Peyer's patch (tissue), 4 donors: ENCODE measurements around the gene POLE3. TPM values are rescaled to one million over a fixed set of nuclear protein-coding genes. Genes with fewer than 3 reads are reported as not detected.

ENCODE experiments used
- DNase-seq, 3 donors: peaks; one replicate each; pipeline ENCODE4 v3.0.0-alpha.2; 2017 to 2019
- H3K27ac ChIP-seq, 4 donors: fragments of 200-600 bp; sonication (generic); one replicate each; pipeline ENCODE4 v1.5.1; 2016 to 2019
- H3K27me3 ChIP-seq, 2 donors: fragments of 200-600 bp; sonication (generic); one replicate each; pipeline ENCODE4 v1.5.1; 2019
- H3K36me3 ChIP-seq, 3 donors: fragments of 200-600 bp; sonication (generic); one replicate each; pipeline ENCODE4 v1.5.1; 2016 to 2019
- H3K4me1 ChIP-seq, 4 donors: fragments of 200-600 bp; sonication (generic); one replicate each; pipeline ENCODE4 v1.5.1; 2016 to 2019
- H3K4me3 ChIP-seq, 4 donors: fragments of 200-600 bp; sonication (generic); 1 replicate in 3 of 4; 2 replicates in 1 of 4; pipeline ENCODE4 v1.5.1; 2016 to 2019; ENCODE audit warnings: mild to moderate bottlenecking in 1 of 4
- H3K9me3 ChIP-seq, 4 donors: fragments of 200-600 bp; sonication (generic); one replicate each; pipeline ENCODE4 v1.5.1; 2016 to 2019; ENCODE audit warnings: mild to moderate bottlenecking in 1 of 4
- POLR2A ChIP-seq, 2 donors: fragments of 450-650 bp; IDR thresholded peaks; one replicate each; pipeline ENCODE4 v1.5.1; 2017; ENCODE audit warnings: antibody characterized with exemption in 2 of 2, mild to moderate bottlenecking in 2 of 2, moderate library complexity in 2 of 2
- total RNA-seq, 4 donors: library from RNA; depleted of rRNA; stranded (reverse); fragments of >200 nt; gene quantifications; one replicate each; pipeline ENCODE4 v1.1.0, GENCODE V29; 2016
- TF ChIP-seq, protein P1 (sequence below), 6 experiments: fragments of 450-650 bp in 4 of 6; fragments of 200-600 bp in 2 of 6; sonication (generic) in 1 of 6; IDR thresholded peaks; one replicate each; pipeline ENCODE4 v1.5.1; 2017 to 2019; ENCODE audit warnings: antibody characterized with exemption in 6 of 6, mild to moderate bottlenecking in 3 of 6, moderate library complexity in 1 of 6

The POLE3 gene
- total RNA-seq, 4 donors from 2014 or later: 13.8 to 56.9 (median 16.4) TPM

DNA sequence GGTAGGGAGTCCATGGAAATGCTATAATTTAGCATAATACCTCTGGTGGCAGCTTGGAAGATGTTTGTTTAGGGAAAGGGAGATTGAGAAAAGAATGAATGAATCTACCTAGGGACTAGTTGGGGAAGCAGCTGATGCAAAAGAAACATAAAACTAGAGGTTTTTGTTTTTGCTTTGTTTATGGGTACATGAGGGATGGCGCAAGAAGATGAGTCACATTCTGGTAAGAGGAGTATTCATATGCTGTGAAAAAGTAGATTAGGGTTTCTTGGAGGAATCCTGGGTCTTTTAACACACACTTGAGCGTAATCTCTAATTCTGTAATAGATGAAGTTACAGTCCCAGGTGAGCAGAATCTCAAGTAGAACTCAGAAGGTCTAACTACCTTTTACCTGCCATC, 17.2 kb upstream of the POLE3 start:
- Histone ChIP-seq H3K27me3 (no peaks in the 10 kb centered on the region), H3K36me3 (no peaks in the 10 kb centered on the region), H3K4me3 (no peak overlapping the region), H3K4me1 (no peaks in the 10 kb centered on the region), H3K27ac (no peak overlapping the region), H3K9me3 (no peaks in the 10 kb centered on the region)
- TF ChIP-seq, protein P1, sequence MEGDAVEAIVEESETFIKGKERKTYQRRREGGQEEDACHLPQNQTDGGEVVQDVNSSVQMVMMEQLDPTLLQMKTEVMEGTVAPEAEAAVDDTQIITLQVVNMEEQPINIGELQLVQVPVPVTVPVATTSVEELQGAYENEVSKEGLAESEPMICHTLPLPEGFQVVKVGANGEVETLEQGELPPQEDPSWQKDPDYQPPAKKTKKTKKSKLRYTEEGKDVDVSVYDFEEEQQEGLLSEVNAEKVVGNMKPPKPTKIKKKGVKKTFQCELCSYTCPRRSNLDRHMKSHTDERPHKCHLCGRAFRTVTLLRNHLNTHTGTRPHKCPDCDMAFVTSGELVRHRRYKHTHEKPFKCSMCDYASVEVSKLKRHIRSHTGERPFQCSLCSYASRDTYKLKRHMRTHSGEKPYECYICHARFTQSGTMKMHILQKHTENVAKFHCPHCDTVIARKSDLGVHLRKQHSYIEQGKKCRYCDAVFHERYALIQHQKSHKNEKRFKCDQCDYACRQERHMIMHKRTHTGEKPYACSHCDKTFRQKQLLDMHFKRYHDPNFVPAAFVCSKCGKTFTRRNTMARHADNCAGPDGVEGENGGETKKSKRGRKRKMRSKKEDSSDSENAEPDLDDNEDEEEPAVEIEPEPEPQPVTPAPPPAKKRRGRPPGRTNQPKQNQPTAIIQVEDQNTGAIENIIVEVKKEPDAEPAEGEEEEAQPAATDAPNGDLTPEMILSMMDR (IDR thresholded peaks at IDR 0.05): no peak
- TF ChIP-seq POLR2A (IDR thresholded peaks at IDR 0.05): no peak
- no peak for DNase-seq

DNA sequence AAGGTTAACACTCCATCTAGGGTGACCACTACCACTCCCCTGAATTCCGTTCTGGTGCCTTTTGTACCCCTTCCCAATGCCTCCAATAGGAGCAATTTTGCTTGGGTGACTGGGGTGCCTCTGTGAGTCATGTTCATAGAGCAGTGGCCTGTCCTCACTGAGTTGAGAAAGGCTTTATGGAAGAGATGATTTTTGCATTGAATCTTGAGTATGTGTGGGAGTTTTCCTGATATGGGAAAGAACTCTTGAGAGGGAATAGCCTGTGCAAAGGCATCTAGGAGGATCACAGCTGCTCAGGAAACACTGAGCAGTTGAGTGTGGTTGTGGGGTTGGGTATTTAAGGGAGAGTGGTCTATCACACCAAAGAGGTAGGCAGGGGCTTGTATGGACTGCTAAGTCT, 16.2 kb upstream of the POLE3 start:
- H3K27ac ChIP-seq: no peak overlapping the region
- H3K9me3 ChIP-seq: no peaks in the 10 kb centered on the region
- TF ChIP-seq POLR2A (IDR thresholded peaks at IDR 0.05): no peak
- TF ChIP-seq, protein P1 (IDR thresholded peaks at IDR 0.05): no peak

DNA sequence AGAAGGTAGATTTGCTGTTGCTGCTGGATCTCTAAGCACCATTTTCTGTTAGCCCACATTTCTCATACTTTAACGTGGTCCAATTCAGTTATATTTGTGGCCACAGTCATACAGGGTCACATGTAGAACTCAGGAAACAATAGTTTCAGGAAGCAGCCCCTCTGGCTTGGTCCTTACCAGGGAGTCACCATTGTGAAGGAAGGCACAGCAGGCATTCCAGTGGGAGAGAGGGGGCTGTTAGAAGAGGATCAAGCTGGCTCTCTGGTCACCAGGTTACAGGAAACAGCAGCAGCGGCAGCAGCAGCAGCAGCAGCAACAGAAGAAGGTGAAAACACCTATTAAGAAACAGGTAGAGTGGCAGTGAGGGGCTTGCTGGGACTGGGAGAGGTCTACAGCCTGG, 14.6 kb upstream of the POLE3 start:
- TF ChIP-seq POLR2A (IDR thresholded peaks at IDR 0.05): no peak
- TF ChIP-seq, protein P1 (IDR thresholded peaks at IDR 0.05): no peak
- no peaks in the 10 kb centered on the region for H3K36me3 ChIP-seq
- no peak for DNase-seq
- no peak overlapping the region for H3K4me3 ChIP-seq
- H3K27ac ChIP-seq: no peak overlapping the region
- no peaks in the 10 kb centered on the region for H3K4me1 ChIP-seq
- H3K27me3 ChIP-seq: no peaks in the 10 kb centered on the region
- H3K9me3 ChIP-seq: no peaks in the 10 kb centered on the region

More for the DNA sequence above, 16.2 kb upstream of the POLE3 start:
- no peak overlapping the region for H3K4me3 ChIP-seq
- no peaks in the 10 kb centered on the region for H3K27me3 ChIP-seq
- no peaks in the 10 kb centered on the region for H3K36me3 ChIP-seq
- H3K4me1 ChIP-seq: no peaks in the 10 kb centered on the region
- no peak for DNase-seq

DNA sequence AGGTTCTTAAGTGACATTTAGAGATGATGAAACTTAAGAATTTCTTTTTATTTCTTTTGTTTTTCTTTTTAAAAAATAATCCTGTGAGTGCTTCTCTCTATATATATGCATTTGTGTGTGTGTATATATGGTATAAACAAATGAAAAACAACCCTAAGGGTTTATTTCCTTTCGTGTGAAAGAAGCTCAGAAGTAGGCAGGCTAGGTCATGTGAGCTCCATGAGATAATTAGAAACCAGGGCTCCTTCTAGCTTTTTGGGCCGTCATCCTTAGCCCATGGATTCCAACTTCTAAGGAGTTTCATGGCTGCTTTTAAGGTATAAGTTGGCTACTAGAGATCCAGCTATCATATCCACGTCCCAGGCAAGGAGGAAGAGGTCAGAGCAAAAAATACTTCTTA, 11.3 kb upstream of the POLE3 start:
- Histone ChIP-seq H3K9me3 (no peaks in the 10 kb centered on the region), H3K4me1 (no peaks in the 10 kb centered on the region), H3K4me3 (no peak overlapping the region), H3K27ac (no peak overlapping the region), H3K36me3 (no peaks in the 10 kb centered on the region), H3K27me3 (no peaks in the 10 kb centered on the region)
- no peak for TF ChIP-seq POLR2A (IDR thresholded peaks at IDR 0.05)
- TF ChIP-seq, protein P1 (IDR thresholded peaks at IDR 0.05): no peak
- no peak for DNase-seq

DNA sequence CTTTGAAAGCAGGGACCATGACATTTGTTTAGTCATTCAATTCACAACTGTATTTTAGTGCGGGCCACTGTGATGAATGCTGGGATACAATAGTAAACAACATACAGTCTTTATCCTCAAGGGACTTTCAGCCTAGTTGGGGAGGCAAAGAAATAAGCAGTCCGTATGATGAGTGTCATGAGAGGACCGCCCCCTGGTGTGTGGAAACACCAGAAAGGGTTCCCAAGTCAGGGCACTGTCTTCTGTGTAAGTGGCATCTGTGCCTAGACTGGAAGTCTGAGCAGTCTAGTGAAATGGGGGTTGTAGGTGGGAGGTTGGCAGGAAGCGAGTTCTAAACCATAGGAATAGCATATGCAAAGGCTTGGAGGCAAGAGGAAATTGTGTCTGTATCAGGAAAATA, 6.9 kb upstream of the POLE3 start:
- Histone ChIP-seq H3K27ac (no peak overlapping the region), H3K4me1 (no peaks in the 10 kb centered on the region), H3K9me3 (no peaks in the 10 kb centered on the region), H3K4me3 (no peak overlapping the region), H3K36me3 (no peaks in the 10 kb centered on the region), H3K27me3 (no peaks in the 10 kb centered on the region)
- DNase-seq: no peak
- no peak for TF ChIP-seq POLR2A (IDR thresholded peaks at IDR 0.05)
- TF ChIP-seq, protein P1 (IDR thresholded peaks at IDR 0.05): no peak

DNA sequence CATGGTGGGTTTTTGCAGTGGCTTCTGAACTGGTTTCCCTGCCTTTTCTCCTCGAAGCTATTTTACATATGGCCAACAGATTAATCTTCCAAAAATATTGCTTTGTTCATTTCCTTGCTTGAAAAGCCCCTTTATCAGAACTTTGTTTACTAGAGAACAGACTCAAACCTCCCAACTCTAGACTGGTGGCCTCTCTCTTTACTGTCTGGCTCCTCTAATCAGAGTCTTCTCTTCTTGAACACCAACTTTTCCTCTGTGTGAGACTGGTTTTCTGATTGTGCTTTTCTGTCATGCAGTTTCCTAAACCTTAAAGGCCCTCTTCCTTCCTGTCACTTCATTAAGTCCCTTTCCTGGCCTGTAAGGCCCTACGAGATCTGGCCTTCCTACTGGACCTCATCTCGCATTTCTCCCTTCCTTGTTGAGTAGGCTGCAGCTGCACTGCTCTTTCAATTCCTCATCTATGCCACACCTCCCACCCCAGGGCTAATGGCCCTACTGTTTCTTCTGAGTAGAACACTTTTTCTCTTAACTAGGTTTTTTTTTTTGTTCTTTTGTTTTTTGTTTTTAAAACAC, 5.8 kb upstream of the POLE3 start:
- Histone ChIP-seq H3K27me3 (no peaks in the 10 kb centered on the region), H3K36me3 (no peaks in the 10 kb centered on the region), H3K4me3 (no peak overlapping the region), H3K27ac (peak overlapping the region in 2 of 4 donors; percentile 44 to 48), H3K4me1 (no peaks in the 10 kb centered on the region), H3K9me3 (no peaks in the 10 kb centered on the region)
- peak in 2 of 3 donors; percentile 64 to 69 for DNase-seq
- TF ChIP-seq, protein P1 (IDR thresholded peaks at IDR 0.05): no peak
- no peak for TF ChIP-seq POLR2A (IDR thresholded peaks at IDR 0.05)
